A673 (cell line): ENCODE results near the gene PLK1. TPM values are rescaled to one million over a fixed set of nuclear protein-coding genes. Genes with fewer than 3 reads are reported as not detected.

Experiments used
- BruUV-seq: library from RNA; stranded (reverse); fragments of 400-500 nt; replicated peaks from 2 replicates; lab custom pipeline; 2021; lab: Mats Ljungman, UMichigan
- CTCF ChIA-PET: fragments of 300-600 bp; sonication (Branson Sonifier 250); formaldehyde crosslinking; loops from one replicate; lab custom pipeline; 2022; ENCODE audit warnings: antibody characterized with exemption; lab: Charles Lee
- POLR2A ChIA-PET: fragments of 300-600 bp; sonication (Branson Sonifier 250); formaldehyde crosslinking; loops from one replicate; lab custom pipeline; 2022; ENCODE audit warnings: antibody characterized with exemption; ENCODE audit not compliant: low non-redundant PET; lab: Charles Lee
- DNase-seq: peaks from one replicate; pipeline ENCODE4 v3.0.0-alpha.2; 2015; ENCODE audit warnings: low spot score
- H3K27ac ChIP-seq: fragments of 200-600 bp; sonication (generic); 2 replicates; pipeline ENCODE4 v1.5.1; 2016; ENCODE audit warnings: mixed run types, low read depth, mild to moderate bottlenecking, mixed read lengths, antibody characterized with exemption, low read length; ENCODE audit not compliant: poor library complexity, severe bottlenecking
- H3K27me3 ChIP-seq: fragments of 200-600 bp; sonication (generic); replicated peaks from 2 replicates; pipeline ENCODE4 v1.6.1; 2017; ENCODE audit warnings: mixed run types, low read depth, mild to moderate bottlenecking, mixed read lengths, antibody characterized with exemption, low read length; ENCODE audit not compliant: insufficient read depth, poor library complexity
- H3K36me3 ChIP-seq: fragments of 200-600 bp; sonication (generic); 2 replicates; pipeline ENCODE4 v1.6.1; 2016; ENCODE audit warnings: mixed run types, mild to moderate bottlenecking, mixed read lengths, antibody characterized with exemption, low read length; ENCODE audit not compliant: insufficient read depth, poor library complexity, severe bottlenecking
- H3K4me1 ChIP-seq: fragments of 200-600 bp; sonication (generic); 2 replicates; pipeline ENCODE4 v1.6.1; 2017; ENCODE audit warnings: mixed run types, mild to moderate bottlenecking, mixed read lengths, antibody characterized with exemption, low read length; ENCODE audit not compliant: insufficient read depth, poor library complexity, severe bottlenecking
- H3K4me3 ChIP-seq: fragments of 200-600 bp; sonication (generic); 2 replicates; pipeline ENCODE4 v1.5.1; 2016; ENCODE audit warnings: low read depth, mixed run types, mild to moderate bottlenecking, mixed read lengths, low read length; ENCODE audit not compliant: poor library complexity, severe bottlenecking
- H3K9me3 ChIP-seq: fragments of 200-600 bp; sonication (generic); 2 replicates; pipeline ENCODE4 v1.6.1; 2016; ENCODE audit warnings: mixed run types, low read depth, mild to moderate bottlenecking, mixed read lengths, antibody characterized with exemption, low read length; ENCODE audit not compliant: poor library complexity, severe bottlenecking
- EZH2 ChIP-seq: fragments of 200-600 bp; sonication (generic); IDR thresholded peaks from 2 replicates; pipeline ENCODE4 v1.6.1; 2017; ENCODE audit warnings: borderline replicate concordance, low read depth, mild to moderate bottlenecking, mixed read lengths, antibody characterized with exemption, low read length; ENCODE audit not compliant: poor library complexity, severe bottlenecking
- intact Hi-C: fragments of 100-400 bp; cut with micrococcal nuclease; formaldehyde crosslinking; loops from one replicate; pipeline ENCODE4 v1.10.0; 2022; ENCODE audit not compliant: unreplicated experiment
- total RNA-seq: library from RNA; stranded (reverse); gene quantifications from 2 replicates; pipeline ENCODE4 v1.2.3, GENCODE V29; 2021
- TF ChIP-seq, protein P1 (sequence below): fragments of 300-800, 200-600 bp; sonication (generic); conservative IDR thresholded peaks from 2 replicates; pipeline ENCODE4 v1.5.1; 2017; ENCODE audit warnings: low read depth, mild to moderate bottlenecking, antibody characterized with exemption, low read length, moderate library complexity, mixed read lengths

Gene PLK1
- total RNA-seq, 1 experiment from 2014 or later: 234 TPM

GRCh38 chr16:23663918-23664317, 14.8 kb upstream of the PLK1 start:
- no peaks in the 10 kb centered on the region for H3K9me3 ChIP-seq
- H3K27me3 ChIP-seq: no peaks in the 10 kb centered on the region
- no peaks in the 10 kb centered on the region for H3K4me1 ChIP-seq
- ChIA-PET POLR2A (no interaction called here), CTCF (no interaction called here)
- no peak for TF ChIP-seq EZH2
- TF ChIP-seq, protein P1, sequence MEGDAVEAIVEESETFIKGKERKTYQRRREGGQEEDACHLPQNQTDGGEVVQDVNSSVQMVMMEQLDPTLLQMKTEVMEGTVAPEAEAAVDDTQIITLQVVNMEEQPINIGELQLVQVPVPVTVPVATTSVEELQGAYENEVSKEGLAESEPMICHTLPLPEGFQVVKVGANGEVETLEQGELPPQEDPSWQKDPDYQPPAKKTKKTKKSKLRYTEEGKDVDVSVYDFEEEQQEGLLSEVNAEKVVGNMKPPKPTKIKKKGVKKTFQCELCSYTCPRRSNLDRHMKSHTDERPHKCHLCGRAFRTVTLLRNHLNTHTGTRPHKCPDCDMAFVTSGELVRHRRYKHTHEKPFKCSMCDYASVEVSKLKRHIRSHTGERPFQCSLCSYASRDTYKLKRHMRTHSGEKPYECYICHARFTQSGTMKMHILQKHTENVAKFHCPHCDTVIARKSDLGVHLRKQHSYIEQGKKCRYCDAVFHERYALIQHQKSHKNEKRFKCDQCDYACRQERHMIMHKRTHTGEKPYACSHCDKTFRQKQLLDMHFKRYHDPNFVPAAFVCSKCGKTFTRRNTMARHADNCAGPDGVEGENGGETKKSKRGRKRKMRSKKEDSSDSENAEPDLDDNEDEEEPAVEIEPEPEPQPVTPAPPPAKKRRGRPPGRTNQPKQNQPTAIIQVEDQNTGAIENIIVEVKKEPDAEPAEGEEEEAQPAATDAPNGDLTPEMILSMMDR: no peak
- no peak overlapping the region for H3K27ac ChIP-seq
- no TSS peak for BruUV-seq
- no peak overlapping the region for H3K4me3 ChIP-seq
- peaks cover 90% of the 10 kb centered on the region for H3K36me3 ChIP-seq
- intact Hi-C loops: no loop called here
- DNase-seq: no peak

- H3K4me3 ChIP-seq: no peak overlapping the region
- intact Hi-C loops: no loop called here
- H3K9me3 ChIP-seq: no peaks in the 10 kb centered on the region
- no peaks in the 10 kb centered on the region for H3K4me1 ChIP-seq
- H3K27ac ChIP-seq: no peak overlapping the region
- peaks cover 78% of the 10 kb centered on the region for H3K36me3 ChIP-seq
- no peaks in the 10 kb centered on the region for H3K27me3 ChIP-seq
- ChIA-PET CTCF (no interaction called here), POLR2A (no interaction called here)
- no TSS peak for BruUV-seq
- no peak for TF ChIP-seq EZH2
- TF ChIP-seq, protein P1: no peak
- DNase-seq: no peak
Measured at GRCh38 chr16:23666571-23667354, 11.9 kb upstream of the PLK1 start.

GRCh38 chr16:23667355-23667659, 11.4 kb upstream of the PLK1 start:
- H3K36me3 ChIP-seq: peaks cover 74% of the 10 kb centered on the region
- H3K4me3 ChIP-seq: no peak overlapping the region
- no peaks in the 10 kb centered on the region for H3K4me1 ChIP-seq
- no peak for DNase-seq
- CTCF ChIA-PET: no interaction called here
- intact Hi-C loops: no loop called here
- H3K27ac ChIP-seq: no peak overlapping the region
- POLR2A ChIA-PET: no interaction called here
- no TSS peak for BruUV-seq
- TF ChIP-seq EZH2: no peak
- TF ChIP-seq, protein P1: no peak
- no peaks in the 10 kb centered on the region for H3K9me3 ChIP-seq
- H3K27me3 ChIP-seq: no peaks in the 10 kb centered on the region
